Astrocyte (in vitro differentiated cells and primary cell): ENCODE results near the gene B4GALT5. TPM values are rescaled to one million over a fixed set of nuclear protein-coding genes. Genes with fewer than 3 reads are reported as not detected.

Source experiments
- DNase-seq: peaks from one replicate; pipeline ENCODE4 v3.0.0-alpha.2; 2010; ENCODE audit warnings: low read depth
- FAIRE-seq: peaks from 2 replicates; lab custom pipeline; 2011; peaks lifted over from hg19 to GRCh38; lab: Jason Lieb, UNC
- H2AFZ ChIP-seq: 2 replicates; pipeline ENCODE4 v1.6.0; 2012; ENCODE audit warnings: low read depth, low read length, inconsistent platforms
- H3K27ac ChIP-seq: 2 replicates; pipeline ENCODE4 v1.5.1; 2011; ENCODE audit warnings: low read depth, low read length, inconsistent platforms
- H3K27me3 ChIP-seq: 2 replicates; pipeline ENCODE4 v1.6.0; 2011; ENCODE audit warnings: low read length, inconsistent platforms; ENCODE audit not compliant: insufficient read depth
- H3K36me3 ChIP-seq: 2 replicates; pipeline ENCODE4 v1.5.1; 2011; ENCODE audit warnings: low read length, inconsistent platforms; ENCODE audit not compliant: insufficient read depth
- H3K4me1 ChIP-seq: 2 replicates; pipeline ENCODE4 v1.5.1; 2011; ENCODE audit warnings: low read length, inconsistent platforms; ENCODE audit not compliant: insufficient read depth
- H3K4me2 ChIP-seq: 2 replicates; pipeline ENCODE4 v1.6.0; 2012; ENCODE audit warnings: low read length, inconsistent platforms
- H3K4me3 ChIP-seq: 2 replicates; pipeline ENCODE4 v1.5.1; 2011; ENCODE audit warnings: low read depth, mild to moderate bottlenecking, low read length, inconsistent platforms; ENCODE audit not compliant: insufficient read depth
- H3K79me2 ChIP-seq: 2 replicates; pipeline ENCODE4 v1.6.0; 2012; ENCODE audit warnings: mild to moderate bottlenecking, low read length, inconsistent platforms; ENCODE audit not compliant: insufficient read depth
- H3K9ac ChIP-seq: 2 replicates; pipeline ENCODE4 v1.6.0; 2012; ENCODE audit warnings: mild to moderate bottlenecking, low read length, inconsistent platforms
- H3K9me3 ChIP-seq: 2 replicates; pipeline ENCODE4 v1.5.1; 2012; ENCODE audit warnings: low read depth, mild to moderate bottlenecking, low read length, inconsistent platforms; ENCODE audit not compliant: insufficient read depth
- H4K20me1 ChIP-seq: 2 replicates; pipeline ENCODE4 v1.6.0; 2012; ENCODE audit warnings: low read length, inconsistent platforms; ENCODE audit not compliant: insufficient read depth
- H3K27ac Mint-ChIP-seq: one replicate; pipeline ENCODE4 v1.8.0; 2021; ENCODE audit warnings: mild to moderate bottlenecking, mixed read lengths; ENCODE audit not compliant: unreplicated experiment
- H3K27me3 Mint-ChIP-seq: one replicate; pipeline ENCODE4 v1.8.0; 2021; ENCODE audit warnings: low read depth, mixed read lengths; ENCODE audit not compliant: unreplicated experiment
- H3K36me3 Mint-ChIP-seq: one replicate; pipeline ENCODE4 v1.8.0; 2021; ENCODE audit warnings: low read depth, mixed read lengths; ENCODE audit not compliant: unreplicated experiment
- H3K4me1 Mint-ChIP-seq: one replicate; pipeline ENCODE4 v1.8.0; 2021; ENCODE audit warnings: low read depth, mixed read lengths; ENCODE audit not compliant: unreplicated experiment
- H3K4me3 Mint-ChIP-seq: one replicate; pipeline ENCODE4 v1.8.0; 2021; ENCODE audit warnings: mild to moderate bottlenecking, moderate library complexity, mixed read lengths; ENCODE audit not compliant: unreplicated experiment
- H3K9me3 Mint-ChIP-seq: one replicate; pipeline ENCODE4 v1.8.0; 2021; ENCODE audit warnings: mild to moderate bottlenecking, mixed read lengths; ENCODE audit not compliant: unreplicated experiment
- EZH2 ChIP-seq: IDR thresholded peaks from 2 replicates; pipeline ENCODE4 v1.6.1; 2012; ENCODE audit warnings: mild to moderate bottlenecking, low read length, inconsistent platforms; ENCODE audit not compliant: insufficient read depth
- total RNA-seq: library from RNA; stranded (reverse); gene quantifications from 2 replicates; pipeline ENCODE4 v1.2.1, GENCODE V29; 2021
- TF ChIP-seq, protein P1 (sequence below): IDR thresholded peaks from 2 replicates; pipeline ENCODE4 v1.5.1; 2011; ENCODE audit warnings: low read depth, mild to moderate bottlenecking, inconsistent platforms, low read length, moderate library complexity; ENCODE audit not compliant: insufficient read depth

B4GALT5 gene
- total RNA-seq, 1 donor from 2014 or later: 41.9 TPM

DNA sequence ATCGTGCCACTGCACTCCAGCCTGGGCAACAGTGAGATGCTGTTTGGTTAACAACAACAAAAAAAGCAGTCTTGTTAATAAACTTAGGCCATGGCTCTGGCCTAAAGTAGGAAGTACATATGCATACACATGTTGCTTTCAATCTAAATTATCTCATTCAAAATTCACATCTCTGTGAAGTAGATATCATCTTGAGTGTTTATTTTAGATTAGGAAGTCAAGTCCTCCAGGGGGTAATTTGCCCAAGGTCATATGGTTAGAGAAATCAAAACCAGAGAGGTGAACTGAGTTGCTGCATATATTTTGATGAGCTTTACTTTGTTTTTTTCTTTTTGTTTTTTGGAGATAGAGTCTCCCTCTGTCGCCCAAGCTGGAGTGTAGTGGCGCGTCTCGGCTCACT, 52.8 kb downstream of the B4GALT5 start:
- H3K27ac Mint-ChIP-seq: no peak overlapping the region
- TF ChIP-seq, protein P1, sequence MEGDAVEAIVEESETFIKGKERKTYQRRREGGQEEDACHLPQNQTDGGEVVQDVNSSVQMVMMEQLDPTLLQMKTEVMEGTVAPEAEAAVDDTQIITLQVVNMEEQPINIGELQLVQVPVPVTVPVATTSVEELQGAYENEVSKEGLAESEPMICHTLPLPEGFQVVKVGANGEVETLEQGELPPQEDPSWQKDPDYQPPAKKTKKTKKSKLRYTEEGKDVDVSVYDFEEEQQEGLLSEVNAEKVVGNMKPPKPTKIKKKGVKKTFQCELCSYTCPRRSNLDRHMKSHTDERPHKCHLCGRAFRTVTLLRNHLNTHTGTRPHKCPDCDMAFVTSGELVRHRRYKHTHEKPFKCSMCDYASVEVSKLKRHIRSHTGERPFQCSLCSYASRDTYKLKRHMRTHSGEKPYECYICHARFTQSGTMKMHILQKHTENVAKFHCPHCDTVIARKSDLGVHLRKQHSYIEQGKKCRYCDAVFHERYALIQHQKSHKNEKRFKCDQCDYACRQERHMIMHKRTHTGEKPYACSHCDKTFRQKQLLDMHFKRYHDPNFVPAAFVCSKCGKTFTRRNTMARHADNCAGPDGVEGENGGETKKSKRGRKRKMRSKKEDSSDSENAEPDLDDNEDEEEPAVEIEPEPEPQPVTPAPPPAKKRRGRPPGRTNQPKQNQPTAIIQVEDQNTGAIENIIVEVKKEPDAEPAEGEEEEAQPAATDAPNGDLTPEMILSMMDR: no peak
- no peak for TF ChIP-seq EZH2
- peaks cover 5% of the 10 kb centered on the region for H3K36me3 Mint-ChIP-seq
- Histone ChIP-seq H3K4me2 (no peak overlapping the region), H3K27ac (no peak overlapping the region), H3K79me2 (peaks cover 91% of the 10 kb centered on the region), H3K4me3 (no peak overlapping the region), H3K27me3 (no peaks in the 10 kb centered on the region), H3K36me3 (no peaks in the 10 kb centered on the region), H3K9me3 (no peaks in the 10 kb centered on the region), H4K20me1 (peaks cover 94% of the 10 kb centered on the region), H2AFZ (no peak overlapping the region), H3K9ac (no peak overlapping the region), H3K4me1 (no peaks in the 10 kb centered on the region)
- H3K27me3 Mint-ChIP-seq: no peaks in the 10 kb centered on the region
- no peak for FAIRE-seq
- peaks cover 11% of the 10 kb centered on the region for H3K4me1 Mint-ChIP-seq
- peaks cover 2% of the 10 kb centered on the region for H3K9me3 Mint-ChIP-seq
- no peak for DNase-seq
- H3K4me3 Mint-ChIP-seq: no peak overlapping the region

DNA sequence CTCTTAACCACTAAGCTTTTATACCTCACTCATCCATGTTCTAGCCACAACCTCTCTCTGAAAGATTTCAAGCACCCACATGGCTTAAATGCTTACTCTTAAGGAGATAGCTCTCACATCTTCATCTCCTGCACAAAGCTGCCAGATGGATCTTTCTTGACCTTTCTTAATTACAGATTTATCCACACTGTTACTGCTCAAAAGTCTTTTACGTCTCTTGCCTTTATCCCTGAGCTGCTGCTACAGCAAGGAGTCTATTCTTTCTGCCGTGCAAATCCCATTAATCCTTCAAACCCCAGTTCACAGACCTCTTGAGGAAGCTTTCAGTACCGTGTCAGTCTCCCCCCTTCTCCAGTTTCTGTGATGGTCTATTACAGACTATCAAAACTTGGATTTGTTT, 54.6 kb downstream of the B4GALT5 start:
- H3K36me3 ChIP-seq: no peaks in the 10 kb centered on the region
- Mint-ChIP-seq H3K4me1 (peaks cover 8% of the 10 kb centered on the region), H3K27me3 (no peaks in the 10 kb centered on the region), H3K36me3 (peaks cover 12% of the 10 kb centered on the region), H3K27ac (no peak overlapping the region), H3K9me3 (peaks cover 2% of the 10 kb centered on the region), H3K4me3 (no peak overlapping the region)
- H3K27ac ChIP-seq: no peak overlapping the region
- H3K4me3 ChIP-seq: no peak overlapping the region
- H3K27me3 ChIP-seq: no peaks in the 10 kb centered on the region
- peaks cover 78% of the 10 kb centered on the region for H4K20me1 ChIP-seq
- no peaks in the 10 kb centered on the region for H3K4me1 ChIP-seq
- no peak overlapping the region for H2AFZ ChIP-seq
- H3K4me2 ChIP-seq: no peak overlapping the region
- FAIRE-seq (no peak), DNase-seq (no peak)
- H3K9me3 ChIP-seq: no peaks in the 10 kb centered on the region
- peaks cover 73% of the 10 kb centered on the region for H3K79me2 ChIP-seq
- TF ChIP-seq, protein P1: no peak
- no peak for TF ChIP-seq EZH2
- no peak overlapping the region for H3K9ac ChIP-seq

DNA sequence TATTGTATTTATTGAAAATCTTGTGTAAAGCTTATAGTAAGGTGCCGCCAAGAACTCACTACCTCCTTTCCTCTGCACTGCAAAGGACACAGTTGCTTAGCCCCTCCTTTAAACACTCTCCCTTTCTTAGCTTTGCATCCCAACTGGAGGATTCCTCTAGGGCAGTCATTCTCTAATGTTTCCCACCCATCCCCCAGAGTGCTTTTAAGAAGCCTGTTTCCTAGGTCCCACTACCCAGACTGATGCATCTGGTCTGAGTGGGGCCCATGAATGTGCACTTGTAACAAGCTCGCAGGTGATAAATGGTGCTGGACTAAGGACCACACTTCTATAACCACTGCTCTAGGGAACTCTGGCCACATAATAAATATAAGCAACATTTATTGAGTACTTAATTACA, 55.2 kb downstream of the B4GALT5 start:
- Histone ChIP-seq H3K27me3 (no peaks in the 10 kb centered on the region), H3K4me2 (no peak overlapping the region), H3K27ac (no peak overlapping the region), H3K9ac (no peak overlapping the region), H3K4me1 (no peaks in the 10 kb centered on the region), H3K4me3 (no peak overlapping the region), H3K36me3 (peaks cover 4% of the 10 kb centered on the region), H4K20me1 (peaks cover 74% of the 10 kb centered on the region), H2AFZ (no peak overlapping the region), H3K9me3 (no peaks in the 10 kb centered on the region), H3K79me2 (peaks cover 68% of the 10 kb centered on the region)
- Mint-ChIP-seq H3K36me3 (peaks cover 18% of the 10 kb centered on the region), H3K9me3 (peaks cover 2% of the 10 kb centered on the region), H3K27me3 (no peaks in the 10 kb centered on the region), H3K4me3 (no peak overlapping the region), H3K27ac (no peak overlapping the region), H3K4me1 (peaks cover 8% of the 10 kb centered on the region)
- DNase-seq: no peak
- FAIRE-seq: no peak
- TF ChIP-seq, protein P1: no peak
- no peak for TF ChIP-seq EZH2
